Erythroblast (primary cell): ENCODE results near the gene SCN9A.

Experiments used
- GATA1 ChIP-seq: IDR thresholded peaks from 2 replicates; pipeline ENCODE4 v1.6.1; 2011; ENCODE audit warnings: low read depth, mild to moderate bottlenecking, control low read depth, low read length, moderate library complexity
- POLR2A ChIP-seq: IDR thresholded peaks from 2 replicates; pipeline ENCODE4 v1.6.1; 2011; ENCODE audit warnings: mild to moderate bottlenecking, low read length

- TF ChIP-seq POLR2A (no peak), GATA1 (no peak)
Observed at GRCh38 chr2:166364476-166365161, 11.1 kb downstream of the SCN9A start.
